ENCODE results near the gene SLC2A11.
"Not testable (repeated sequence)": the region's sequence is repeated elsewhere in the genome, so short reads cannot be mapped to it uniquely, and the experiment has no call there.

The SLC2A11 gene

GRCh38 chr22:23847991-23848864 lies 9.4 kb upstream of the SLC2A11 start:
- no peak for TF ChIP-seq CTCF (IDR thresholded peaks at IDR 0.05; ENCODE audit: low read depth, low read length, missing control alignments)
- no peak overlapping the region for H3K4me3 ChIP-seq (replicated peaks; ENCODE audit: low read depth, low read length)
- no peak for DNase-seq (ENCODE audit: extremely low read depth, low read depth)

GRCh38 chr22:23849009-23850006 lies 8.4 kb upstream of the SLC2A11 start:
- no peak for DNase-seq (ENCODE audit: extremely low read depth, low read depth)
- no peak overlapping the region for H3K4me3 ChIP-seq (replicated peaks; ENCODE audit: low read depth, low read length)
- peak; percentile 97 for TF ChIP-seq CTCF (IDR thresholded peaks at IDR 0.05; ENCODE audit: low read depth, low read length, missing control alignments)

GRCh38 chr22:23850136-23850611 lies 7.5 kb upstream of the SLC2A11 start:
- H3K4me3 ChIP-seq (replicated peaks; ENCODE audit: low read depth, low read length) = no peak overlapping the region
- no peak for TF ChIP-seq CTCF (IDR thresholded peaks at IDR 0.05; ENCODE audit: low read depth, low read length, missing control alignments)
- DNase-seq (ENCODE audit: extremely low read depth, low read depth) = no peak

GRCh38 chr22:23856721-23857605 lies 712 bp upstream of the SLC2A11 start:
- no peak for TF ChIP-seq CTCF (IDR thresholded peaks at IDR 0.05; ENCODE audit: low read depth, low read length, missing control alignments)
- DNase-seq (ENCODE audit: extremely low read depth, low read depth) = no peak
- H3K4me3 ChIP-seq (replicated peaks; ENCODE audit: low read depth, low read length) = peak overlapping the region; percentile 89

GRCh38 chr22:23858484-23858815 lies 775 bp downstream of the SLC2A11 start:
- peak overlapping the region; percentile 89 for H3K4me3 ChIP-seq (replicated peaks; ENCODE audit: low read depth, low read length)
- DNase-seq (ENCODE audit: extremely low read depth, low read depth) = no peak
- no peak for TF ChIP-seq CTCF (IDR thresholded peaks at IDR 0.05; ENCODE audit: low read depth, low read length, missing control alignments)

GRCh38 chr22:23859201-23859600 lies 1.5 kb downstream of the SLC2A11 start:
- H3K4me3 ChIP-seq (replicated peaks; ENCODE audit: low read depth, low read length) = no peak overlapping the region
- DNase-seq (ENCODE audit: extremely low read depth, low read depth) = no peak
- no peak for TF ChIP-seq CTCF (IDR thresholded peaks at IDR 0.05; ENCODE audit: low read depth, low read length, missing control alignments)

GRCh38 chr22:23860187-23860586 lies 2.5 kb downstream of the SLC2A11 start:
- not testable (repeated sequence) for DNase-seq (ENCODE audit: extremely low read depth, low read depth); H3K4me3 ChIP-seq (replicated peaks; ENCODE audit: low read depth, low read length)
